ENCODE measurements around the gene CD300E. TPM values are rescaled to one million over a fixed set of nuclear protein-coding genes. Genes with fewer than 3 reads are reported as not detected.

The CD300E gene
- total RNA-seq, 1 donor from 2014 or later: not detected

DNA sequence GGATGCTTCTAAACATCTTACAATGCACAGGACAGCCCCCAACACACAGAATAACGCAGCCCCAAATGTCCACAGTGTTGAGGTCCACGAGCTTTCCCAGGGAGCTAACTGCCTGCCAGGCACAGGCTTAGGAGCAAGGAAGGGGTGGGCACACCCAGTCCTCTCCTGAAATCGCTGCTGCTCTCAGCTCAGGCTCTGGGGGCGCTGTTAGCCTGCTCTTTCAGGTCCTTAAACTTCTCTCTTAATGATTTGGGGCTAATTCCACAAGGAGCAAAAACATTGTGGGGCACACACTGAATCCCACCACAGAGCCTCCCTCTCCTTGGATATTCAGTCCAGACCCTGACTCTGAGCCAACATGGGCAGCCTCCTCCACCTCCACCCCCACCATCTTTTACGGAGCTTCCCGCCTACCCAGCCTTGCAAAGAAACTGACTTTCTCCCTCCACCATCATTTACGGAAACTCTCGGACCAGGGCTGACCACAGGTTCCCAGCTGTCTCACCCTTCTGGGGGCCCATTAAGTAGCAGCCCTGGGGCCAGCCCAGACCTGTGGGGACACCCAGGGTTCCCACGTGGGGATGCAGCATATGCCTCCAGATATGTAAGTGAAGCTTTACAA is 57.3 kb downstream of the CD300E start:
- DNase-seq (ENCODE audit: low read depth in 2 of 2): no peak

DNA sequence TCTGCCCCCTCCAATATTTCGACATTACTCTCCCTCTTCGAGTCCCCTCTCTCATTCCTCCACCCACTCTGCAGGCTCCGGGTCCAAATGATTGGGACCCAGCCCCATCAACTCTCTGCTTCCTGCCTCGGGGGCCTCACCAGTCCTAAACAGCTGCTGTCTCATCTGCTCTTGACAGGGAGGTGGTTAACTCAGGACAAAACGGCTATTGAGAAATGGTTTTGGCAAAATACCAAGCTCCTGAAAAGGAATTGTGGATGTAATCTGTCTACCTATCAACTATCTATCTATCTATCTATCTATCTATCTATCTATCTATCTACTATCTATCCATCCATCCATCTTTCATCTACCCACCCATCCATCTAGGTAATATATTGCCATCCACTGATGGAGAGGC is 58.4 kb downstream of the CD300E start:
- no peak for DNase-seq (ENCODE audit: low read depth in 2 of 2)

DNA sequence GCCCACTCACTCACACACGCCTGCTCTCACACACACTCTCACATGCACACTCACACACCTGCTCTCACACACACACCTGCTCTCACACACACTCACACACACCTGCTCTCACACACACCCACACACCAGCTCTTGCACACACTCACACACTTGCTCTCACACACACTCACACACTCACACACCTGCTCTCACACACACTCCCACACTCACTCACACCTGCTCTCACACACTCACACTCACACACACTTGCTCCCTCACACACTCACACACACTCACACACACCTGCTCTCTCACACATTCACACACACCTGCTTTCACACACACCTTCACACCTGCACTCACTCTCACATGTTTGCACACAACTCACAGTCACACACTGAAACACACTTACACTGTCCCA is 60.2 kb downstream of the CD300E start:
- DNase-seq (ENCODE audit: low read depth in 2 of 2): no peak

DNA sequence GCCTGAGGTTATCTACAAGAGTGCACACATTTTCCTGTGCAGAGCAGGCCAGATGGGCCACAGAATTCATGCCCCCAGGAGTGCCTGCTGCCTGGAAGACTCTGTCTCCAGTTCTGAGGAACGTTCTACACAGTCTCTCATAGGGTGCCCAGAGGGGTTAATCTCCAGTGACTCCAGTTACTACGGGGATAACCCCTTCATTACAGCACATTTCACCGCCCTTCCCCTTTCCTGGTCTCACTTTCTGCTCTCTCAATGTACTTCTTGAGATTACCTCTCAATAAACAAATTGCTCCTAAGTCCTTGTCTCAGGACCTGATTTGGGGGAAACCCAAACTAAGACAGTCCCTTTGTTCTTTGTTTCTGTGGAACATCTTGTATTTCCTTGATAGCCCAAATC is 62.0 kb downstream of the CD300E start:
- DNase-seq (ENCODE audit: low read depth in 2 of 2): no peak

Other genes with a start within 250 kb of the CD300E start
- 2.3 and 10.0 TPM in 2 replicates for gene GPRC5C, start 191.7 kb downstream of the CD300E start, total RNA-seq
- not detected in 2 replicates for gene CD300A, start 157.1 kb downstream of the CD300E start, total RNA-seq
- not detected in 2 replicates for gene CD300LB, start 92.3 kb downstream of the CD300E start, total RNA-seq
- not detected in 2 replicates for gene CD300C, start 77.6 kb downstream of the CD300E start, total RNA-seq
- not detected in 2 replicates for gene CD300H, start 56.2 kb downstream of the CD300E start, total RNA-seq
- not detected in 2 replicates for gene CD300LD, start 31.5 kb downstream of the CD300E start, total RNA-seq
- not detected in 2 replicates for gene CD300LF, start 89.2 kb upstream of the CD300E start, total RNA-seq
- gene RAB37, start 113.5 kb upstream of the CD300E start, total RNA-seq: 0.13 TPM in 2 replicates
- 5.4 and 6.8 TPM in 2 replicates for gene NHERF1, start 124.9 kb upstream of the CD300E start, total RNA-seq
- gene NAT9, start 152.6 kb upstream of the CD300E start, total RNA-seq: 17.7 and 31.4 TPM in 2 replicates
- under 0.01 TPM in 1 of 2 replicates, not detected in the other for gene GRIN2C, start 236.1 kb upstream of the CD300E start, total RNA-seq
- gene FDXR, start 249.3 kb upstream of the CD300E start, total RNA-seq: 21.6 and 40.1 TPM in 2 replicates

All from dermis microvascular lymphatic vessel endothelial cell (primary cell).